ENCODE measurements around the gene PAX4.
"Not testable (repeated sequence)": the region's sequence is repeated elsewhere in the genome, so short reads cannot be mapped to it uniquely, and the experiment has no call there.

Gene PAX4

GRCh38 chr7:127584648-127585043, 33.3 kb downstream of the PAX4 start:
- no peak for DNase-seq

DNA sequence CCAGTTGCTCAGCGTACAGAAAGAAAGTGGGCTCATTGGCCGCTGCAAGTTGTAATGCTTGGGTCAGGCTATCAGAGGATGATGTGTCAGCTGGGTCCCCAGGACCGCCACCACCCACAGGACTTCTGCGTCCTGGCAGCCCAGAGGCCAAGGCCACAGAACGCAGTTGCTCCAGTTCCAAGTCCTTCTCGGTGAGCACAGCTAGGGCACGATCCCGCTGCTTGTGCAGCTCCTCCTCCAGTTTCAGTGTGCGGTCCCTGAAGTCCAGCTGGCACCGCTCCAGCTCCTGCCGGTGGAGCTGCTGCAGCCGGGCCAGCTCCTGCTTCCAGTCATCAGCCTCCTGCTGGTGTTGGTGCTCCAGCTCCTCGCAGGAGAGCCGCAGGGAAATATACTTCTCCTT, 35.6 kb downstream of the PAX4 start:
- DNase-seq: no peak

- DNase-seq: no peak
Measured at GRCh38 chr7:127581716-127582115, 36.2 kb downstream of the PAX4 start.

GRCh38 chr7:127580612-127581011, 37.3 kb downstream of the PAX4 start:
- no peak for DNase-seq

DNA sequence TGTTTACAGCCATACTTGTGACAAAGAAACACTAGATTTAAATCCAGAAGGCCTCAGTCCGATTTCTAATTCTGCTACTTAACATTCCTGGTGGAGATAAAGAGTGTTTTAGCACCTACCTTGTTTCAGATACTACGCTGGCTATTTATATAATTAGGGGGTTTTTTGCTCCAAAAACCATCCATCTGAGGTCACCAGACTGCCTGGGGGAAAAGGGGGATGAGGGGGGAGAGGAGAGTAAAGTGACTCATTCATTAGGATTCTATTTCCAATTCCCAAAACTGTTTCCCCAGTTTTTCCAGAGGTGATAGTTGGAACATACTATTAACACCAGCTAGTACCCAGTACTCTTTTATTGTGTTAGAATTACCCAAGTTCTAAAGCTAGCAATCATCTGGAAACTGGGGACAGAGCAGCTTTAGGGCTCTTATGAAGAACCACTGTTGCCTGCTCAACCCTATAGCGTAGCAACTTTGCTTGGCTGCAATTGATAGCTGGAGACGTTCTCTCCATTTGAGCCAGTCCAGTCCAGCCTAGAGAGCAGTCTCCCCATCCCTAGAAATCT, 39.1 kb downstream of the PAX4 start:
- no peak for DNase-seq

- no peak for DNase-seq
Measured at GRCh38 chr7:127578036-127578684, 39.8 kb downstream of the PAX4 start.

- DNase-seq: no peak
Measured at GRCh38 chr7:127571741-127572505, 46.0 kb downstream of the PAX4 start.

DNA sequence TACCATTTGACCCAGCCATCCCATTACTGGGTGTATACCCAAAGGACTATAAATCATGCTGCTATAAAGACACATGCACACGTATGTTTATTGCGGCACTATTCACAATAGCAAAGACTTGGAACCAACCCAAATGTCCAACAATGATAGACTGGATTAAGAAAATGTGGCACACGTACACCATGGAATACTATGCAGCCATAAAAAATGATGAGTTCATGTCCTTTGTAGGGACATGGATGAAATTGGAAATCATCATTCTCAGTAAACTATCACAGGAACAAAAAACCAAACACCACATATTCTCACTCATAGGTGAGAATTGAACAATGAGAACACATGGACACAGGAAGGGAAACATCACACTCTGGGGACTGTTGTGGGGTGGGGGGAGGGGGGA, 49.9 kb downstream of the PAX4 start:
- not testable (repeated sequence) for DNase-seq

GRCh38 chr7:127566242-127566641, 51.7 kb downstream of the PAX4 start:
- no peak for DNase-seq

Data from activated CD4-positive, CD25-positive, alpha-beta regulatory T cell (primary cell).